Measurements from ENCODE around the gene ABCB6.
"Not testable (repeated sequence)": the region's sequence is repeated elsewhere in the genome, so short reads cannot be mapped to it uniquely, and the experiment has no call there.

Gene ABCB6

GRCh38 chr2:219218732-219219701 lies at the start of gene ABCB6:
ABCB6 (minus strand) TSS chr2:219218958; CDS start chr2:219218673, 285 bp downstream.
- peak; percentile 91 for DNase-seq (ENCODE audit: low read depth)

GRCh38 chr2:219268294-219268693 lies 49.5 kb upstream of the ABCB6 start:
- DNase-seq (ENCODE audit: low read depth) = no peak

DNA sequence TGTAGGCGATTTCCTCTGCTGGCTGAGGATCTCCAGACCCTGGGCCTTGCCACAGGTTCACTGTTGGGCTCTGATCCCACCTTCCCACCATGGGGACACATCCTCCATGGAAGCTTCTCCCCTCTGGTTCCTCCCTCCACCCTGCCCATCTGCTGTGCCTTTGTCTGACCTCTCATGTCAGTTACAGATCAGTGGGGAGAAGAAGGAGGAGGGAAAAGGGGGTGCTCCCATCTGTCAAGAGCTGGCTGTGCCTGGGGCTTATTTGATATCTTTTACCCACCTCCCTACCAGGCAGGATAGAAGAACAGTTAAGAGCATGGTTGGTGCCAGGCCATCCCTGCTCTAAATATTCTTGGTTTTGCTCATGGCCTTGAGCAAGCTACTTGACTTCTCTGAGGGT lies 48.1 kb upstream of the ABCB6 start:
- no peak for DNase-seq (ENCODE audit: low read depth)

DNA sequence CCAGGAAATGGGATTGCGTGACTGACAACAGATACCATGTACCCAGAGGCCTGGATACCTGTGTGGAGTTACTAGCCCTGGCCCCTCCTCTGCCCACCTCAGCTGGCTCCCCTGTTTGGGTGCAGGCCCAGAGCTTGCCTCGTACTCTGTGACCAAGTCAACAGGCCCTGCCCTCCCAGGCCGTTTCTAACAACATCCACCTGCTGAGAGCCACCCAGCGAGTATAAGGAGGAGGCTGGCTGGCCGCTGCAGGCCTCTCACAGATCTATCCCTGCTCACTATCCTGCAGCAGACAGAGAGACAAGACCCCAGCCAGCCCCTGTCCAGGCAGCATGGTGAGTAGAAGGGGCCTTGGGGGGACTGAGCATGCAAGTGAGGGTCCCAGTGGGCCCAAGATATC lies 47.5 kb upstream of the ABCB6 start:
- no peak for DNase-seq (ENCODE audit: low read depth)

- DNase-seq (ENCODE audit: low read depth) = no peak
These were observed 42.5 kb upstream of the ABCB6 start for GRCh38 chr2:219261024-219261855.

- not testable (repeated sequence) for DNase-seq (ENCODE audit: low read depth)
These were observed 40.2 kb upstream of the ABCB6 start for GRCh38 chr2:219258942-219259341.

GRCh38 chr2:219254590-219255201 lies 35.9 kb upstream of the ABCB6 start:
- peak; percentile 55 for DNase-seq (ENCODE audit: low read depth)

- DNase-seq (ENCODE audit: low read depth) = peak; percentile 28
These were observed 35.2 kb upstream of the ABCB6 start, which contains the start of gene TUBA4A for GRCh38 chr2:219253753-219254589. TUBA4A (minus strand) TSS chr2:219253918; CDS start chr2:219253858, 60 bp downstream.

GRCh38 chr2:219252900-219253752 lies 34.4 kb upstream of the ABCB6 start, which contains the start of gene TUBA4B:
TUBA4B (plus strand) TSS chr2:219253243; CDS start chr2:219253408, 165 bp downstream.
- peak; percentile 40 for DNase-seq (ENCODE audit: low read depth)

DNA sequence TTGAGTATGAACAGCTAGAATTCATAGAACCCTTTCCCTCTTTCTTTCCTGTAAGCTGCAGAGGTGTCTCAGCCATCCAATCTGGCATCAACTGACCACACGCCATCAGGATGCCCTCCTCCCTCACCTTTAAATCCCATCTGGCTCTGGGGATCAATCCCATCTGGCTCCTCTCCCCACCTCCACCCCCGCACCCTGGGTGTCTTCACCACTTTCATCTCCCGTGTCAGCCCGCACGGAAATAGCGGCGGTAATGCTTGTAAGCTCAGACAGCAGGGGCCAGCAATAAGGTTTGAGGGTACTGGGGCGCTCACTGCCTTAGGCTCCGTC lies 33.8 kb upstream of the ABCB6 start:
- no peak for DNase-seq (ENCODE audit: low read depth)

DNA sequence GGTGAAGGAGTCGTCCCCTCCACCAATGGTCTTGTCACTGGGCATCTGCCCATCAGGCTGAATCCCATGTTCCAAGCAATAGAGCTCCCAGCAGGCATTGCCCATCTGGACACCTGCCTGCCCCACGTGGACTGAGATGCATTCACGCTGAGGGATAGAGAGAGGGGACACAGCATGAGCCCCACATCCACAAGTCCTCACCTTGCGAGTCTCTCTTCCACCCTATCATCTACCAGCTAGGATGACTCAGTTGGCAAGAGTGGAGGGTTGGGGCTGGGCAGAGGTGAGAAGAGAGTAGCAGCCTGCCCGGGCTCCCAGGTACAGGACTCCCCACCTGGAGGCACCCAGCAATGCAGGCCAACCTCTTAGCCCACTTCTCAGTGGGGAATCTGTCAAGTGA lies 33.3 kb upstream of the ABCB6 start:
- DNase-seq (ENCODE audit: low read depth) = no peak

- no peak for DNase-seq (ENCODE audit: low read depth)
These were observed 32.9 kb upstream of the ABCB6 start for GRCh38 chr2:219251656-219252055.

GRCh38 chr2:219250049-219250781 lies 31.5 kb upstream of the ABCB6 start:
- peak; percentile 24 for DNase-seq (ENCODE audit: low read depth)

DNA sequence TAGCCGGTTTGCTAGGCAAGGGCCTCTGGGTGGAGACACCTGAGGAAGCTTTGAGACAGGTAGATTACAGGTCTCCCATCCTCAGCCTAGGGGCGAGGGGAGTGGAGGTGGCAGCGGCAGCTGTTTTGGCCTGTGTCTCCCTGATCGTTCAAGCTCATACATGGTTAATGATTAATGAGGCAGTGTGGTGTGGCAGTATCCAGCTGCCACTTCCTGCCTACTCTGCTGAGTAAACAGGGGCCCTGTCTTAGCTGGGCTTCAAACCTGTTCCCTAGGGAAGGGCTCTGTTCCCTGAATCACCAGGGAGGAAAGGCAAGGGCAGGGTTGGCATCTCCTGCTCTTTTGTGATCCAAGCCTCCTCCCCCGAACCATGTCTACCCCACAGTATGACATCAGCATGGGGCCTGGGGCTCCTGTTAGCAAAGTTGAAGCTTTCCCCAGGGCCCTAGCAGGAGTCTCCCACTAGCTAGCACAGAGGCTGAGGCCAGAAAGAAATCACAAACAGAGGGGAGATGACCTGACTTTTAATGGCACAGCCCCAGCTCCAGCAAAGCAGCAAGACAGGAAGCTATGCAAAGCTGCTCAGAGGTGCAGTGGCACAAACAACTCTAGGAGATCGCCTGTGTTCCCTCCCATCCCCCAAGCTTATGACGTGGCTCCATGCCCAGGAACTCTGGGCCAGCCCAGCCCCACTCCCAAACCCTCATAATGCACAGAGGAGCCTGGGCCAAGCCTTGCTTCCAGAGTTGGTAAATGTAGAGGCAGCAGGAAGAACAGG lies 30.6 kb upstream of the ABCB6 start:
- DNase-seq (ENCODE audit: low read depth) = peak; percentile 84

GRCh38 chr2:219248845-219249202 lies 30.1 kb upstream of the ABCB6 start:
- no peak for DNase-seq (ENCODE audit: low read depth)

- no peak for DNase-seq (ENCODE audit: low read depth)
These were observed 29.2 kb upstream of the ABCB6 start for GRCh38 chr2:219247678-219248642.

- no peak for DNase-seq (ENCODE audit: low read depth)
These were observed 27.8 kb upstream of the ABCB6 start for GRCh38 chr2:219246559-219246958.

- DNase-seq (ENCODE audit: low read depth) = no peak
These were observed 27.1 kb upstream of the ABCB6 start for GRCh38 chr2:219245899-219246230.
